Measurements from ENCODE around the gene KRTAP19-6.
"Not testable (repeated sequence)": the region's sequence is repeated elsewhere in the genome, so short reads cannot be mapped to it uniquely, and the experiment has no call there.

The KRTAP19-6 gene

GRCh38 chr21:30541764-30542163 is at the start of gene KRTAP19-6:
KRTAP19-6 (minus strand) TSS chr21:30541864; CDS start chr21:30541833, 31 bp downstream.
- no peak for DNase-seq (ENCODE audit: low read depth)

- DNase-seq (ENCODE audit: low read depth), result no peak
Observed at GRCh38 chr21:30590297-30590696, 48.6 kb upstream of the KRTAP19-6 start, which contains the start of gene KRTAP22-2. KRTAP22-2 (minus strand) TSS chr21:30590397.

- DNase-seq (ENCODE audit: low read depth), result no peak
Observed at GRCh38 chr21:30582870-30583269, 41.2 kb upstream of the KRTAP19-6 start.

- no peak for DNase-seq (ENCODE audit: low read depth)
Observed at GRCh38 chr21:30580132-30580531, 38.5 kb upstream of the KRTAP19-6 start.

GRCh38 chr21:30579346-30579745 is 37.7 kb upstream of the KRTAP19-6 start:
- DNase-seq (ENCODE audit: low read depth), result no peak

- no peak for DNase-seq (ENCODE audit: low read depth)
Observed at GRCh38 chr21:30577766-30578165, 36.1 kb upstream of the KRTAP19-6 start.

- DNase-seq (ENCODE audit: low read depth), result no peak
Observed at GRCh38 chr21:30567617-30568016, 26.0 kb upstream of the KRTAP19-6 start.

- DNase-seq (ENCODE audit: low read depth), result no peak
Observed at GRCh38 chr21:30563630-30564029, 22.0 kb upstream of the KRTAP19-6 start.

- no peak for DNase-seq (ENCODE audit: low read depth)
Observed at GRCh38 chr21:30563072-30563471, 21.4 kb upstream of the KRTAP19-6 start.

GRCh38 chr21:30561957-30562356 is 20.3 kb upstream of the KRTAP19-6 start:
- no peak for DNase-seq (ENCODE audit: low read depth)

GRCh38 chr21:30561264-30561895 is 19.7 kb upstream of the KRTAP19-6 start, which contains the start of gene KRTAP19-7:
KRTAP19-7 (minus strand) TSS chr21:30561314; CDS start chr21:30561289, 25 bp downstream.
- DNase-seq (ENCODE audit: low read depth), result no peak

- no peak for DNase-seq (ENCODE audit: low read depth)
Observed at GRCh38 chr21:30555095-30555494, 13.4 kb upstream of the KRTAP19-6 start.

- DNase-seq (ENCODE audit: low read depth), result no peak
Observed at GRCh38 chr21:30552782-30553181, 11.1 kb upstream of the KRTAP19-6 start.

- no peak for DNase-seq (ENCODE audit: low read depth)
Observed at GRCh38 chr21:30518876-30519275, 22.8 kb downstream of the KRTAP19-6 start.

- no peak for DNase-seq (ENCODE audit: low read depth)
Observed at GRCh38 chr21:30515681-30516080, 26.0 kb downstream of the KRTAP19-6 start.

- DNase-seq (ENCODE audit: low read depth), result not testable (repeated sequence)
Observed at GRCh38 chr21:30505621-30506205, 36.0 kb downstream of the KRTAP19-6 start.

- no peak for DNase-seq (ENCODE audit: low read depth)
Observed at GRCh38 chr21:30502041-30502440, 39.6 kb downstream of the KRTAP19-6 start, which contains the start of gene KRTAP19-5. KRTAP19-5 (minus strand) TSS chr21:30502141; CDS start chr21:30502090, 51 bp downstream.

- DNase-seq (ENCODE audit: low read depth), result no peak
Observed at GRCh38 chr21:30497065-30497464, 44.6 kb downstream of the KRTAP19-6 start, which contains the start of gene KRTAP19-4. KRTAP19-4 (minus strand) TSS chr21:30497165; CDS start chr21:30497110, 55 bp downstream.

GRCh38 chr21:30491963-30492428 is 49.7 kb downstream of the KRTAP19-6 start, which contains the start of gene KRTAP19-3:
KRTAP19-3 (minus strand) TSS chr21:30492013; CDS start chr21:30491957, 56 bp downstream.
- no peak for DNase-seq (ENCODE audit: low read depth)

Measured in EH (cell line).